ENCODE data around the gene ADGRF3.
"Not testable (repeated sequence)": the region's sequence is repeated elsewhere in the genome, so short reads cannot be mapped to it uniquely, and the experiment has no call there.

Gene ADGRF3

GRCh38 chr2:26270373-26270772, 76.2 kb downstream of the ADGRF3 start:
- 0 out of 2 replicates have a peak, but pooled peaks cover 3% of the 10 kb centered on the region for H3K79me2 ChIP-seq (ENCODE audit: insufficient read depth, low read length)
- H3K4me2 ChIP-seq (ENCODE audit: low read length): peak overlapping the region; percentile 17; the same call in 1 of the 2 replicates
- H3K9me3 ChIP-seq (ENCODE audit: low read length): no peaks in the 10 kb centered on the region
- H3K9me2 ChIP-seq (ENCODE audit: low read depth, low read length): no peaks in the 10 kb centered on the region
- peaks cover 10% of the 10 kb centered on the region for H3K4me1 ChIP-seq (ENCODE audit: insufficient read depth, low read length, severe bottlenecking)
- H3K27me3 ChIP-seq (ENCODE audit: insufficient read depth, low read length): no peaks in the 10 kb centered on the region
- H3K9ac ChIP-seq (ENCODE audit: low read length): no peak overlapping the region
- H3F3A ChIP-seq (ENCODE audit: insufficient read depth, low read length): no peaks in the 10 kb centered on the region
- peak overlapping the region; percentile 1 for H3K27ac ChIP-seq (ENCODE audit: low read depth, low read length, poor library complexity, severe bottlenecking)
- no peak for TF ChIP-seq EZH2 (IDR thresholded peaks at IDR 0.05; ENCODE audit: borderline replicate concordance, low read length)
- TF ChIP-seq CTCF (IDR thresholded peaks at IDR 0.05; ENCODE audit: low read length): no peak
- H4K20me1 ChIP-seq (ENCODE audit: insufficient read depth, low read length): no peaks in the 10 kb centered on the region
- no peak overlapping the region for H3K4me3 ChIP-seq (ENCODE audit: low read depth, low read length, poor library complexity, severe bottlenecking)
- no peaks in the 10 kb centered on the region for H3K36me3 ChIP-seq (ENCODE audit: insufficient read depth, low read length)
- no peak overlapping the region for H2AFZ ChIP-seq (ENCODE audit: low read length)

GRCh38 chr2:26269571-26270158, 76.9 kb downstream of the ADGRF3 start:
- no peaks in the 10 kb centered on the region for H3K36me3 ChIP-seq (ENCODE audit: insufficient read depth, low read length)
- no peaks in the 10 kb centered on the region for H3K27me3 ChIP-seq (ENCODE audit: insufficient read depth, low read length)
- peaks cover 10% of the 10 kb centered on the region for H3K4me1 ChIP-seq (ENCODE audit: insufficient read depth, low read length, severe bottlenecking)
- H3K9ac ChIP-seq (ENCODE audit: low read length): no peak overlapping the region
- H3K9me3 ChIP-seq (ENCODE audit: low read length): no peaks in the 10 kb centered on the region
- no peak overlapping the region for H2AFZ ChIP-seq (ENCODE audit: low read length)
- peak overlapping the region; percentile 23 for H3K27ac ChIP-seq (ENCODE audit: low read depth, low read length, poor library complexity, severe bottlenecking)
- H3F3A ChIP-seq (ENCODE audit: insufficient read depth, low read length): no peaks in the 10 kb centered on the region
- no peak for TF ChIP-seq CTCF (IDR thresholded peaks at IDR 0.05; ENCODE audit: low read length)
- TF ChIP-seq EZH2 (IDR thresholded peaks at IDR 0.05; ENCODE audit: borderline replicate concordance, low read length): no peak
- H3K79me2 ChIP-seq (ENCODE audit: insufficient read depth, low read length): 0 out of 2 replicates have a peak, but pooled peaks cover 3% of the 10 kb centered on the region
- no peaks in the 10 kb centered on the region for H3K9me2 ChIP-seq (ENCODE audit: low read depth, low read length)
- no peak overlapping the region for H3K4me3 ChIP-seq (ENCODE audit: low read depth, low read length, poor library complexity, severe bottlenecking)
- no peaks in the 10 kb centered on the region for H4K20me1 ChIP-seq (ENCODE audit: insufficient read depth, low read length)
- peak overlapping the region; percentile 17 for H3K4me2 ChIP-seq (ENCODE audit: low read length)

GRCh38 chr2:26268670-26269385, 77.8 kb downstream of the ADGRF3 start:
- not testable (repeated sequence) for H3K9me3 ChIP-seq (ENCODE audit: low read length); H4K20me1 ChIP-seq (ENCODE audit: insufficient read depth, low read length); H3K4me3 ChIP-seq (ENCODE audit: low read depth, low read length, poor library complexity, severe bottlenecking); H3K36me3 ChIP-seq (ENCODE audit: insufficient read depth, low read length); H3F3A ChIP-seq (ENCODE audit: insufficient read depth, low read length); H3K4me1 ChIP-seq (ENCODE audit: insufficient read depth, low read length, severe bottlenecking); H3K4me2 ChIP-seq (ENCODE audit: low read length); H3K9ac ChIP-seq (ENCODE audit: low read length); H2AFZ ChIP-seq (ENCODE audit: low read length); H3K27ac ChIP-seq (ENCODE audit: low read depth, low read length, poor library complexity, severe bottlenecking); H3K27me3 ChIP-seq (ENCODE audit: insufficient read depth, low read length); H3K79me2 ChIP-seq (ENCODE audit: insufficient read depth, low read length); H3K9me2 ChIP-seq (ENCODE audit: low read depth, low read length)

All from OCI-LY1 (cell line).